ENCODE data around the gene ACACB.

Gene ACACB

GRCh38 chr12:109214131-109214530 is 97.7 kb downstream of the ACACB start:
- DNase-seq (ENCODE audit: low read depth in 2 of 2) = no peak

- DNase-seq (ENCODE audit: low read depth in 2 of 2) = no peak
Observed at GRCh38 chr12:109218996-109219395, 102.6 kb downstream of the ACACB start.

- DNase-seq (ENCODE audit: low read depth in 2 of 2) = no peak
Observed at GRCh38 chr12:109219938-109220337, 103.6 kb downstream of the ACACB start.

GRCh38 chr12:109221277-109221931 is 105.0 kb downstream of the ACACB start:
- DNase-seq (ENCODE audit: low read depth in 2 of 2) = no peak

GRCh38 chr12:109222062-109222461 is 105.7 kb downstream of the ACACB start:
- no peak for DNase-seq (ENCODE audit: low read depth in 2 of 2)

- no peak for DNase-seq (ENCODE audit: low read depth in 2 of 2)
Observed at GRCh38 chr12:109222496-109222895, 106.1 kb downstream of the ACACB start.

GRCh38 chr12:109223211-109223610 is 106.8 kb downstream of the ACACB start:
- DNase-seq (ENCODE audit: low read depth in 2 of 2) = no peak

GRCh38 chr12:109223868-109224267 is 107.5 kb downstream of the ACACB start:
- no peak for DNase-seq (ENCODE audit: low read depth in 2 of 2)

- DNase-seq (ENCODE audit: low read depth in 2 of 2) = no peak
Observed at GRCh38 chr12:109228664-109229063, 112.3 kb downstream of the ACACB start.

- no peak for DNase-seq (ENCODE audit: low read depth in 2 of 2)
Observed at GRCh38 chr12:109230193-109230592, 113.8 kb downstream of the ACACB start.

GRCh38 chr12:109232731-109233130 is 116.3 kb downstream of the ACACB start:
- DNase-seq (ENCODE audit: low read depth in 2 of 2) = no peak

GRCh38 chr12:109234012-109234411 is 117.6 kb downstream of the ACACB start:
- DNase-seq (ENCODE audit: low read depth in 2 of 2) = no peak

GRCh38 chr12:109236257-109236656 is 119.9 kb downstream of the ACACB start:
- no peak for DNase-seq (ENCODE audit: low read depth in 2 of 2)

- DNase-seq (ENCODE audit: low read depth in 2 of 2) = no peak
Observed at GRCh38 chr12:109239179-109239578, 122.8 kb downstream of the ACACB start.

GRCh38 chr12:109239691-109240090 is 123.3 kb downstream of the ACACB start:
- no peak for DNase-seq (ENCODE audit: low read depth in 2 of 2)

- DNase-seq (ENCODE audit: low read depth in 2 of 2) = no peak
Observed at GRCh38 chr12:109240365-109240764, 124.0 kb downstream of the ACACB start.

- no peak for DNase-seq (ENCODE audit: low read depth in 2 of 2)
Observed at GRCh38 chr12:109241936-109242335, 125.5 kb downstream of the ACACB start.

- no peak for DNase-seq (ENCODE audit: low read depth in 2 of 2)
Observed at GRCh38 chr12:109244073-109244472, 127.7 kb downstream of the ACACB start.

GRCh38 chr12:109246221-109246620 is 129.8 kb downstream of the ACACB start:
- DNase-seq (ENCODE audit: low read depth in 2 of 2) = no peak

- no peak for DNase-seq (ENCODE audit: low read depth in 2 of 2)
Observed at GRCh38 chr12:109247831-109248654, 131.7 kb downstream of the ACACB start.

- no peak for DNase-seq (ENCODE audit: low read depth in 2 of 2)
Observed at GRCh38 chr12:109250523-109250922, 134.1 kb downstream of the ACACB start.

GRCh38 chr12:109252799-109253198 is 136.4 kb downstream of the ACACB start:
- DNase-seq (ENCODE audit: low read depth in 2 of 2) = no peak

GRCh38 chr12:109253913-109254544 is 137.6 kb downstream of the ACACB start:
- no peak for DNase-seq (ENCODE audit: low read depth in 2 of 2)

Data from stimulated activated CD4-positive, alpha-beta T cell treated with anti-CD3 and anti-CD28 coated beads, Interleukin-12 subunit alpha, Interleukin-12 subunit beta, amount 100 ng/mL, for 24 hours (primary cell).